GM12892 (cell line): ENCODE measurements around the gene ZNF462.
"Not testable (repeated sequence)": the region's sequence is repeated elsewhere in the genome, so short reads cannot be mapped to it uniquely, and the experiment has no call there.

Experiments used
- DNase-seq: peaks from one replicate; pipeline ENCODE4 v3.0.0; 2011; ENCODE audit not compliant: insufficient read length
- FAIRE-seq: peaks from 2 replicates; lab custom pipeline; 2011; peaks lifted over from hg19 to GRCh38; lab: Jason Lieb, UNC
- POLR2A ChIP-seq: IDR thresholded peaks from 2 replicates; pipeline ENCODE4 v1.6.1; 2011; ENCODE audit warnings: low read depth, low read length, control low read depth
- POLR2AphosphoS5 ChIP-seq: IDR thresholded peaks from 2 replicates; pipeline ENCODE4 v1.6.1; 2011; ENCODE audit warnings: low read depth, low read length, control low read depth
- TAF1 ChIP-seq: IDR thresholded peaks from 2 replicates; pipeline ENCODE4 v1.6.1; 2011; ENCODE audit warnings: low read depth, mild to moderate bottlenecking, control low read depth, low read length, borderline replicate concordance

ZNF462 gene

GRCh38 chr9:106974341-106974740 lies 111.4 kb downstream of the ZNF462 start:
- FAIRE-seq (no peak), DNase-seq (no peak)
- no peak for TF ChIP-seq POLR2A
- no peak for TF ChIP-seq TAF1
- TF ChIP-seq POLR2AphosphoS5, result no peak

GRCh38 chr9:106976772-106977171 lies 113.8 kb downstream of the ZNF462 start:
- DNase-seq, result no peak
- FAIRE-seq, result no peak
- TF ChIP-seq TAF1 (no peak), POLR2AphosphoS5 (no peak), POLR2A (no peak)

DNA sequence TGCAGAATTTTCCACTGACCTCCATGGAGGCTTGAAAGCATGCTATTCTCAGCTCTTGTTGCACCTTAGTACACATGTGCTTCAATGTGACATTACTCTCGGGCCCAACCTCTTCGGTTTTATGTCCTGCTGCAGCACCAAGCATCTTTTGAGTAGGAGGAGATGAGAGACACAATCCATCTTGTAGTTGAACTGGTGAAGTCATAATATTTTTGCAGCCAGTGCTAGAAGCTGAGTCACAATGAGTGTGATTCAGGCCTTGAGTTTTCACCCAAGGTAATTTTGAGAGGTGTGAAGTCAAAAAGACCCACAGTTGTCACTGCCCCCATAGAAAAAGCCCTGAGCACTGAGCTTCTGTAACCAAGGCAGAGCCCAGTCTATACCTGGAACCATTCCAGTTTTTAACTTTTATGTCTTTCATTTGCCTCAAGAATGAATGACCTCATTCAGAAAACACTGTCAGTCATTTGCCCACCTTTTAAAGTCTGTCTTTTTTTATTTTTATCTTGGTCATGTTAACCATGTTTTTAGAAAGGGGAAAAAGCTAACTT lies 117.7 kb downstream of the ZNF462 start:
- TF ChIP-seq POLR2AphosphoS5 (no peak), POLR2A (no peak), TAF1 (no peak)
- no peak for DNase-seq
- no peak for FAIRE-seq

- DNase-seq, result no peak
- no peak for FAIRE-seq
- no peak for TF ChIP-seq POLR2AphosphoS5
- no peak for TF ChIP-seq TAF1
- no peak for TF ChIP-seq POLR2A
Measured at GRCh38 chr9:106981396-106982287, 118.7 kb downstream of the ZNF462 start.

DNA sequence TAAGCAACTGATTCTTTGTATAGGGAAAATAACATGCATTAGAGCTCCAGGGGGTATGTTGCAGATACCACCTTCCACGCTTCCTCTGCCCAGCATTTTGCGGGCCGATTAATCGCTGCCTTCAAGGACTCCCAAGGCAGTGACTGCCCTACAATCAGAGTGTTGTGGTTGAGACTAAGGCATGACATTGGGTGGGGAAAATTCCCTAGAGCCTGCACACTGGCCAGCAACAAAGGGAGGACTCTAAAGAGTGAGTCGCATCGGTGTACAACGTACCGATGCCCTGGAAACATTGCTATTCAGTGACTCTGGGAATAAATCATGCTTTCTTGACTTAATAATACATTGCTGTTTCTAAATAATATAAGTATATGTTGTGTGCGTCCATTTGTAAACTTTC lies 119.7 kb downstream of the ZNF462 start:
- FAIRE-seq, result no peak
- no peak for TF ChIP-seq TAF1
- TF ChIP-seq POLR2A, result no peak
- TF ChIP-seq POLR2AphosphoS5, result no peak

DNA sequence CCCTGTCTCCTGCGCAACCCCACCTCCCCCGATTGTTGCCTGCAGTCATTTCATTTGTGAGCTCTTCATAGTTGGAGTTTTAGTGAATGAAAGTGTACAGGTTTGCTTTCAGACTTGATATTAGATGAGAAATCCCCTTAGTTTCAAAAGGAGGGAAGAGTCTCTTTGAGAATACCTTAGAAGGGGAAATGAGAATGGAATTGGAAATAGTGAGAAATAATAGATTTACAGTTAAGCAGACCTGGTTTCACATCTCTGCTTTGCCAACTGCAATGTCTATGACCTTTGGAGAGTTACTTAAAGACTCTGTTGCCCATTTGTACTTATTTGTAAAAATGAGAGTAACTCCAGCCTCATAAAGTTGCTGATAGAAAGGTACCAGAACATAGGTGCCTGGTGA lies 120.4 kb downstream of the ZNF462 start:
- DNase-seq, result no peak
- TF ChIP-seq POLR2A (no peak), TAF1 (no peak), POLR2AphosphoS5 (no peak)
- FAIRE-seq, result no peak

More for the DNA sequence above, 119.7 kb downstream of the ZNF462 start:
- no peak for DNase-seq

GRCh38 chr9:106989904-106990303 lies 126.9 kb downstream of the ZNF462 start:
- FAIRE-seq, DNase-seq: not testable (repeated sequence)

GRCh38 chr9:106992186-106992585 lies 129.2 kb downstream of the ZNF462 start:
- no peak for FAIRE-seq
- TF ChIP-seq TAF1 (no peak), POLR2A (no peak)
- DNase-seq, result no peak

- DNase-seq (no peak), FAIRE-seq (no peak)
- no peak for TF ChIP-seq POLR2AphosphoS5
Measured at GRCh38 chr9:106993603-106994002, 130.6 kb downstream of the ZNF462 start.

- FAIRE-seq (no peak), DNase-seq (no peak)
- no peak for TF ChIP-seq POLR2AphosphoS5
Measured at GRCh38 chr9:106994463-106994862, 131.5 kb downstream of the ZNF462 start.

DNA sequence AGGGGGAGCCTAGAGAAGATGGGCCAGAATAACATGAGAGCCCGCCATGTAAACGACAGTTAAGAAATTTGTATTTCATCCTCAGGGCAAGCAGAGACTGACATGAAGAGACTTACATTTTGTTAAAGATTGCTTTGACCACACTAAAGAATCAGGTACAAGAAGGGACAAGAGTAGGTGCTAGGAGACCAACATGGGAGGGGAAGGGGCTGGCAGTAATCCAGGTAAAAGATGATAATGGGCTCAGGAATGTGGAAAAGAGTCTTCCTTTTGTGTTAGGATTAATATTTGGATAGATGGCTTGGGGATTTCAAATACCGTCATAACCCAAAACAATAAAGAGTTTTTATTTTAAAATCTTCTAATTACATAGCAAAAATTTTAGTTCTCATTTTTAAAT lies 137.3 kb downstream of the ZNF462 start:
- no peak for FAIRE-seq
- TF ChIP-seq POLR2AphosphoS5 (no peak), POLR2A (no peak), TAF1 (no peak)
- DNase-seq, result no peak

DNA sequence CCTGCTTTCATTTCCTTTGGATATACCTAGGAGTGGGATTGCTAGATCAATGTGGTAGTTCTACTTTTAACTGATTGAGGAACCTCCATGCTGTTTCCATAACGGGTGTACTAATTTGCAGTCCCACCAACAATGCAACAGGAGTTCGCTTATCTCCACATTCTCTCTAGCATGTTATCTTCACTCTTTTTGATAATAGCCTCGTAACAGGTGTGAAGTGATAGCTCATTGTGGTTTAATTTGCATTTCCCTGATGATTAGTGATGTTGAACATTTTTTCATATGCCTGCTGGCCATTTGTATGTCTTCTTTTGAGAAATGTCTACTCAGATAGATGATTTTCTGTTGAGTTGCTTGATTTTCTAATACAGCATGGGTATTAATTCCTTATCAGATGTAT lies 142.2 kb downstream of the ZNF462 start:
- FAIRE-seq, result no peak
- DNase-seq, result no peak
- TF ChIP-seq POLR2A (no peak), TAF1 (no peak), POLR2AphosphoS5 (no peak)
